ENCODE measurements around the gene TMEM87A.

DNA sequence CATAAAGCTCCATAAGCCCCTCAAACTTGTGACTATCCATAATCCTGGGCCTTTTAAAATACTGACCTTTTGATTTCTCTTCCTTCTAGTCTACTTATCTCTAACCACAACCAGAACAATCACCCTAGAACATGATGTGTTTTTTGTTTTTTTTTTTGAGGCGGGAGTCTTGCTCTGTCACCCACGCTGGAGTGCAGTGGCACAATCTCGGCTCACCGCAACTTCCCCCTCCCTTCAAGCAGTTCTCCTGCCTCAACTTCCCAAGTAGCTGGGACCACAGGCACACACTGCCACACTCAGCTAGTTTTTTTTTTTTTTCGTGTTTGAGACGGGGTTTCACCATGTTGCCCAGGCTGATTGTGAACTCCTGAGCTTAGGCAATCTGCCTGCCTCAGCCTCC is 90.3 kb downstream of the TMEM87A start:
- TF ChIP-seq CTCF (IDR thresholded peaks at IDR 0.05; ENCODE audit: insufficient read depth, low read length) (no peak), POLR2AphosphoS5 (IDR thresholded peaks at IDR 0.05; ENCODE audit: low read depth) (no peak), GABPA (IDR thresholded peaks at IDR 0.05; ENCODE audit: low read depth) (no peak)

All from HL-60 (cell line).